Measurements from ENCODE around the gene TSPAN14. TPM values are rescaled to one million over a fixed set of nuclear protein-coding genes. Genes with fewer than 3 reads are reported as not detected.

The TSPAN14 gene
- total and polyA plus RNA-seq, 10 of the 15 experiments (the other 5 are each of a cell fraction or from before 2014, with no cell fraction given), result 2.5 to 31.7 (median 17.9) TPM

- POLR2A ChIA-PET, result no interaction called here
- ATAC-seq, result no peak
- H3K36me3 ChIP-seq (ENCODE audit: control insufficient read depth in 2 of 2, insufficient read depth in 2 of 2, low read length in 1 of 2), result no peaks in the 10 kb centered on the region
- no peak overlapping the region for H3K4me2 ChIP-seq (ENCODE audit: control insufficient read depth, insufficient read depth)
- TF ChIP-seq BCL3 (IDR thresholded peaks at IDR 0.05; ENCODE audit: borderline replicate concordance, insufficient read depth, low read depth, low read length, poor library complexity, severe bottlenecking), result no peak
- SMC1A ChIA-PET (ENCODE audit: uncharacterized antibody, unreplicated experiment), result interaction anchor here (1.3 kb wide), 1 partner anchor 39 kb away, joined by 3 read pairs; no protein-coding TSS in a partner anchor
- H3K27me3 ChIP-seq (replicated peaks in 1 of 2; ENCODE audit: control insufficient read depth in 2 of 2, insufficient read depth in 2 of 2, low read length in 1 of 2), result peaks cover 0 to 3% of the 10 kb centered on the region in 2 experiments; a peak in 2 of 4 replicates
- no peaks in the 10 kb centered on the region for H4K20me1 ChIP-seq (ENCODE audit: control insufficient read depth, insufficient read depth)
- CTCF ChIA-PET, result interaction anchor here (0.7 to 2.3 kb wide), 7 partner anchors 15 to 613 kb away, joined by 3 to 7 read pairs (median 3); no protein-coding TSS in a partner anchor
- H2AFZ ChIP-seq (ENCODE audit: control insufficient read depth, low read depth, low read length), result no peak overlapping the region
- RAD21 ChIA-PET (ENCODE audit: unreplicated experiment), result no interaction called here
- intact Hi-C loops (cut with micrococcal nuclease; ENCODE audit: unreplicated experiment), result no loop called here
- WGBS (ENCODE audit: insufficient coverage, insufficient replicate concordance, low lambda C conversion rate, missing lambda C conversion rate), result 52% methylated on average over 4 of the region's 4 CpGs
- no peak for FAIRE-seq
- DNase-seq (ENCODE audit: low read depth, low spot score), result no peak
- in situ Hi-C loops (cut with MboI), result no loop called here
- H3K4me1 ChIP-seq (ENCODE audit: control insufficient read depth, insufficient read depth, low read length), result no peaks in the 10 kb centered on the region; the same call in 1 of the 2 replicates
- H3K4me3 ChIP-seq, result no peak overlapping the region
- no peaks in the 10 kb centered on the region for H3K9me3 ChIP-seq (replicated peaks; ENCODE audit: control insufficient read depth, insufficient read depth, low read length)
- no peaks in the 10 kb centered on the region for H3K79me2 ChIP-seq (ENCODE audit: control insufficient read depth, insufficient read depth, low read length)
- H3K9ac ChIP-seq (ENCODE audit: control insufficient read depth, insufficient read depth, low read length), result no peak overlapping the region
- no peak overlapping the region for H3K27ac ChIP-seq (ENCODE audit: control insufficient read depth, insufficient read depth)
- no TSS peak for BruUV-seq (replicated peaks)
These were observed 47.9 kb upstream of the TSPAN14 start for GRCh38 chr10:80406204-80406603.

- 32% methylated on average over 16 of the region's 16 CpGs for WGBS (ENCODE audit: insufficient coverage, insufficient replicate concordance, low lambda C conversion rate, missing lambda C conversion rate)
These were observed 46.3 kb upstream of the TSPAN14 start for GRCh38 chr10:80407812-80408241.

More at GRCh38 chr10:80407812-80408241, 46.3 kb upstream of the TSPAN14 start:
- no peaks in the 10 kb centered on the region for H3K9me3 ChIP-seq (replicated peaks; ENCODE audit: control insufficient read depth, insufficient read depth, low read length)
- DNase-seq (ENCODE audit: low read depth, low spot score), result no peak
- H3K4me2 ChIP-seq (ENCODE audit: control insufficient read depth, insufficient read depth), result peak overlapping the region; percentile 68
- no TSS peak for BruUV-seq (replicated peaks)
- no peak overlapping the region for H3K27ac ChIP-seq (ENCODE audit: control insufficient read depth, insufficient read depth)
- peak overlapping the region; percentile 64 for H3K9ac ChIP-seq (ENCODE audit: control insufficient read depth, insufficient read depth, low read length)
- no peaks in the 10 kb centered on the region; the same call in 1 of the 2 replicates for H3K4me1 ChIP-seq (ENCODE audit: control insufficient read depth, insufficient read depth, low read length)
- FAIRE-seq, result no peak
- TF ChIP-seq E2F4 (IDR thresholded peaks at IDR 0.05; ENCODE audit: low read depth, low read length), result no peak
- no peak for TF ChIP-seq PRDM15 (CRISPR knock-in tag; IDR thresholded peaks at IDR 0.05)
- no peak for TF ChIP-seq TCF7 (IDR thresholded peaks at IDR 0.05; ENCODE audit: borderline replicate concordance)
- no peak for TF ChIP-seq NR2F1 (conservative IDR thresholded peaks at IDR 0.05)
- TF ChIP-seq ATF3 (IDR thresholded peaks at IDR 0.05; ENCODE audit: borderline replicate concordance, extremely low read depth, low read depth, low read length), result no peak
- TF ChIP-seq SUPT20H (IDR thresholded peaks at IDR 0.05; ENCODE audit: borderline replicate concordance, control insufficient read depth, low read depth, low read length), result no peak
- ChIA-PET CTCF (interaction anchor here (1.3 to 1.8 kb wide), 2 partner anchors 14 to 25 kb away, joined by 4 to 8 read pairs; no protein-coding TSS in a partner anchor), RAD21 (ENCODE audit: unreplicated experiment) (interaction anchor here (0.9 to 3.3 kb wide), 4 partner anchors 13 to 191 kb away, joined by 3 to 22 read pairs (median 8); no protein-coding TSS in a partner anchor), POLR2A (interaction anchor here (0.7 to 1.4 kb wide), 3 partner anchors 14 to 1291 kb away, joined by 3 to 10 read pairs (median 3); no protein-coding TSS in a partner anchor), SMC1A (ENCODE audit: uncharacterized antibody, unreplicated experiment) (interaction anchor here (0.8 to 1.4 kb wide), 3 partner anchors 19 to 98 kb away, joined by 3 to 5 read pairs (median 4); no protein-coding TSS in a partner anchor)
- in situ Hi-C loops (cut with MboI) (no loop called here), intact Hi-C loops (cut with micrococcal nuclease; ENCODE audit: unreplicated experiment) (no loop called here)
- H4K20me1 ChIP-seq (ENCODE audit: control insufficient read depth, insufficient read depth), result no peaks in the 10 kb centered on the region
- H3K36me3 ChIP-seq (ENCODE audit: control insufficient read depth in 2 of 2, insufficient read depth in 2 of 2, low read length in 1 of 2), result no peaks in the 10 kb centered on the region
- H3K27me3 ChIP-seq (replicated peaks in 1 of 2; ENCODE audit: control insufficient read depth in 2 of 2, insufficient read depth in 2 of 2, low read length in 1 of 2), result peaks cover 0 to 3% of the 10 kb centered on the region in 2 experiments; a peak in 2 of 4 replicates
- H2AFZ ChIP-seq (ENCODE audit: control insufficient read depth, low read depth, low read length), result peak overlapping the region; percentile 88
- no peaks in the 10 kb centered on the region for H3K79me2 ChIP-seq (ENCODE audit: control insufficient read depth, insufficient read depth, low read length)
- peak overlapping the region; percentile 77 for H3K4me3 ChIP-seq
- ATAC-seq, result peak; percentile 18
